ENCODE data around the gene ACE. TPM values are rescaled to one million over a fixed set of nuclear protein-coding genes. Genes with fewer than 3 reads are reported as not detected.
A peak's percentile ranks its signal among the peaks of the same experiment; 100 is the strongest.

ACE gene
- total RNA-seq, 3 donors from 2014 or later (not counting 1 experiment from before 2014, with no cell fraction given), result 0.86 to 1.2 (median 1.0) TPM

DNA sequence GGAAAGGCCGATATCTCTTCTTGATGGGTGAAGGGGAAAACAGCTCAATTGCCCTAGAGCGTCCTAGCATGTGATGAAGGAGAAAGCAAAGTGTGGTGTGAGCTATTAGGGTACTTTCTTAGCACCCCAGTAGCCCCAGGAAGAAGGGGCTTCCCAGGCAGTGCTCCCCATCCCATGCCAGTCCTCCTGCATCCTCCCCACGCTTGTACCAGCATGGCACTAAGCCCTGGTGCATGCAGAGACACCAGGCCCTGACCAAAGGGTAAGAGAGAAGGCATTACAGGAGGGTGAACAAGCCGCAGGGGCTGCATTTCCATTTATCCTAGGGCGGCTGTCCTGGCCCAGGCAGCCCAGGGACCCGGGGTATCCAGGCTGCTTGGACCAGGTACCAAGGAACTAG is 33.8 kb upstream of the ACE start:
- Mint-ChIP-seq H3K27me3 (ENCODE audit: low read depth in 2 of 2) (peaks cover 0 to 3% of the 10 kb centered on the region in 2 donors), H3K9me3 (no peaks in the 10 kb centered on the region), H3K4me1 (peaks cover 19 to 47% of the 10 kb centered on the region in 2 donors), H3K36me3 (no peaks in the 10 kb centered on the region), H3K4me3 (no peak overlapping the region), H3K27ac (peak overlapping the region; percentile 6 to 70)
- Histone ChIP-seq H3K9me3 (ENCODE audit: control insufficient read depth, insufficient read depth, low read length) (no peaks in the 10 kb centered on the region), H3K36me3 (ENCODE audit: control insufficient read depth, insufficient read depth, low read length) (no peaks in the 10 kb centered on the region), H3K4me1 (ENCODE audit: control insufficient read depth, insufficient read depth, low read length) (peaks cover 58% of the 10 kb centered on the region), H3K4me3 (ENCODE audit: low read length) (no peak overlapping the region), H3K27me3 (ENCODE audit: control insufficient read depth, insufficient read depth, low read length) (no peaks in the 10 kb centered on the region), H3K27ac (ENCODE audit: low read length) (no peak overlapping the region)
- no peak for ATAC-seq
- WGBS (ENCODE audit: insufficient coverage), result 93% methylated on average over 6 of the region's 6 CpGs
- intact Hi-C loops (cut with micrococcal nuclease), result no loop called here
- TF ChIP-seq, protein P1, sequence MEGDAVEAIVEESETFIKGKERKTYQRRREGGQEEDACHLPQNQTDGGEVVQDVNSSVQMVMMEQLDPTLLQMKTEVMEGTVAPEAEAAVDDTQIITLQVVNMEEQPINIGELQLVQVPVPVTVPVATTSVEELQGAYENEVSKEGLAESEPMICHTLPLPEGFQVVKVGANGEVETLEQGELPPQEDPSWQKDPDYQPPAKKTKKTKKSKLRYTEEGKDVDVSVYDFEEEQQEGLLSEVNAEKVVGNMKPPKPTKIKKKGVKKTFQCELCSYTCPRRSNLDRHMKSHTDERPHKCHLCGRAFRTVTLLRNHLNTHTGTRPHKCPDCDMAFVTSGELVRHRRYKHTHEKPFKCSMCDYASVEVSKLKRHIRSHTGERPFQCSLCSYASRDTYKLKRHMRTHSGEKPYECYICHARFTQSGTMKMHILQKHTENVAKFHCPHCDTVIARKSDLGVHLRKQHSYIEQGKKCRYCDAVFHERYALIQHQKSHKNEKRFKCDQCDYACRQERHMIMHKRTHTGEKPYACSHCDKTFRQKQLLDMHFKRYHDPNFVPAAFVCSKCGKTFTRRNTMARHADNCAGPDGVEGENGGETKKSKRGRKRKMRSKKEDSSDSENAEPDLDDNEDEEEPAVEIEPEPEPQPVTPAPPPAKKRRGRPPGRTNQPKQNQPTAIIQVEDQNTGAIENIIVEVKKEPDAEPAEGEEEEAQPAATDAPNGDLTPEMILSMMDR (IDR thresholded peaks at IDR 0.05), result no peak
- DNase-seq, result no peak

DNA sequence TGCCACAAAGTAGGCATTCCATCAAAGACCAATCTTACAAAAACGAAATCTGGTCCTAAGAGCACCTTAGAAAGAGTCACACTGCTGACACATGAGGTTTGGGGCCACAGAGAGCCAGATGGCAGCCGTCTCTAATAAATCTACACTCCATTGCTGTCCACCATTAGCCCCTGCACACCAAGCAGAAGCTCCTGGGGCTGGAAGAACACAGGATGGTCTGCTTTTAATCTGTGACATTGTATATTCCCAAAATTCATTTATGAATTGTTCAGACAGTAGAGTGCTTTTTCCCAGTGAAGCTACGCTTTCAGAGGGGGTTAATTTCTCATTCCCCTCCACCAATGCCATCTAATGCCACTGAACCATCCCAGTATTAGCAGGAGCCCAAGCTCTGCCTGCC is 32.4 kb upstream of the ACE start:
- no peaks in the 10 kb centered on the region for H3K9me3 Mint-ChIP-seq
- DNase-seq, result no peak
- no peak for ATAC-seq
- TF ChIP-seq, protein P1 (IDR thresholded peaks at IDR 0.05), result no peak
- H3K27ac ChIP-seq (ENCODE audit: low read length), result no peak overlapping the region
- H3K4me3 ChIP-seq (ENCODE audit: low read length), result no peak overlapping the region
- H3K36me3 ChIP-seq (ENCODE audit: control insufficient read depth, insufficient read depth, low read length), result no peaks in the 10 kb centered on the region
- peaks cover 18 to 36% of the 10 kb centered on the region in 2 donors for H3K4me1 Mint-ChIP-seq
- H3K27ac Mint-ChIP-seq, result peak overlapping the region; percentile 67 to 93
- no peaks in the 10 kb centered on the region for H3K9me3 ChIP-seq (ENCODE audit: control insufficient read depth, insufficient read depth, low read length)
- WGBS (ENCODE audit: insufficient coverage), result 88% methylated on average over 2 of the region's 3 CpGs
- H3K27me3 Mint-ChIP-seq (ENCODE audit: low read depth in 2 of 2), result peaks cover 0 to 3% of the 10 kb centered on the region in 2 donors
- H3K36me3 Mint-ChIP-seq, result no peaks in the 10 kb centered on the region
- peaks cover 45% of the 10 kb centered on the region for H3K4me1 ChIP-seq (ENCODE audit: control insufficient read depth, insufficient read depth, low read length)
- intact Hi-C loops (cut with micrococcal nuclease), result no loop called here
- no peaks in the 10 kb centered on the region for H3K27me3 ChIP-seq (ENCODE audit: control insufficient read depth, insufficient read depth, low read length)
- H3K4me3 Mint-ChIP-seq, result peak overlapping the region; percentile 89

DNA sequence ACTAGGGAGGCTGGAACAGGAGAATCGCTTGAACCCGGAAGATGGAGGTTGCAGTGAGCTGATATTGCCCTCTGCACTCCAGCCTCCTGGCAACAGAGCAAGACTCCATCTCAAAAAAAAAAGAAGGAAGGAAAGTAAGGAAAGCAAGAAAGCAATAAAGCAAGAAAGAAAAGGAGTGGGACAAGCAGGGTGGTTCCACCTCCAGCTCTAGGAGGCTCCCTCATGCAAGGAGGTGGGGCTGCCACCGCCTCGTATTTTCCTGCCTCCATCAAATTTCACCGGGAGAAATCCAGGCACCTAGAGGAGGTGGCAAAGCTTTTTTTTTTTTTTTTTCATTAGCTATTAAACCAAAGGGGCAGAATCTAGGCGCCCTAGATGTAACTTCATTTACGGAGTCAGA is 31.8 kb upstream of the ACE start:
- Histone ChIP-seq H3K4me1 (ENCODE audit: control insufficient read depth, insufficient read depth, low read length) (peaks cover 39% of the 10 kb centered on the region), H3K27me3 (ENCODE audit: control insufficient read depth, insufficient read depth, low read length) (no peaks in the 10 kb centered on the region), H3K4me3 (ENCODE audit: low read length) (no peak overlapping the region), H3K27ac (ENCODE audit: low read length) (peak overlapping the region; percentile 90), H3K36me3 (ENCODE audit: control insufficient read depth, insufficient read depth, low read length) (no peaks in the 10 kb centered on the region), H3K9me3 (ENCODE audit: control insufficient read depth, insufficient read depth, low read length) (no peaks in the 10 kb centered on the region)
- no peaks in the 10 kb centered on the region for H3K36me3 Mint-ChIP-seq
- intact Hi-C loops (cut with micrococcal nuclease), result no loop called here
- peaks cover 12 to 30% of the 10 kb centered on the region in 2 donors for H3K4me1 Mint-ChIP-seq
- no peak for DNase-seq
- no peaks in the 10 kb centered on the region for H3K9me3 Mint-ChIP-seq
- no peak for ATAC-seq
- TF ChIP-seq, protein P1 (IDR thresholded peaks at IDR 0.05), result no peak
- 86% methylated on average over 7 of the region's 7 CpGs for WGBS (ENCODE audit: insufficient coverage)
- H3K4me3 Mint-ChIP-seq, result peak overlapping the region; percentile 89
- H3K27ac Mint-ChIP-seq, result peak overlapping the region; percentile 67 to 93
- H3K27me3 Mint-ChIP-seq (ENCODE audit: low read depth in 2 of 2), result peaks cover 0 to 4% of the 10 kb centered on the region in 2 donors

DNA sequence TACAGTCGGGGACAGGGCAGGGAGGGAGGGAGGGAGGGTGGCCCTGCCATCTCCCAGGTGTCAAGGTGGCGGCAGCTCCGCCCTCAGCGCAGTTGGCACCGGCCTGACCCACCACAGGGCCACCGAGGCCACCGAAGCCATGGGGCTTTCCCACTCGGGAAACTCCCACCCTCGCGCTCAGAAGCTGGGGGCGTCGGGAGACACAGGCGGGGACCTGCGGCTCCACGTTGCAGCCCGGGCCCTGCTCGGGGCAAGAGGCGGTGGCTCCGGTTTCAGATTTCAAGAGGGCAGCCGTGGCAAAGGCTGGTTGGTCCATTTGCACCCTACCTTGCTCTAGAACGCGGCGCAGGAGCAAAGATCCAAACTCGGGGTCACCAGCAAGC is 31.3 kb upstream of the ACE start:
- H3K4me3 Mint-ChIP-seq, result peak overlapping the region; percentile 89
- DNase-seq (peak; percentile 71 to 91), ATAC-seq (peak; percentile 80 to 82 (median 81))
- Histone ChIP-seq H3K4me1 (ENCODE audit: control insufficient read depth, insufficient read depth, low read length) (peaks cover 37% of the 10 kb centered on the region), H3K4me3 (ENCODE audit: low read length) (peak overlapping the region; percentile 53), H3K27ac (ENCODE audit: low read length) (peak overlapping the region; percentile 90), H3K27me3 (ENCODE audit: control insufficient read depth, insufficient read depth, low read length) (no peaks in the 10 kb centered on the region), H3K9me3 (ENCODE audit: control insufficient read depth, insufficient read depth, low read length) (no peaks in the 10 kb centered on the region), H3K36me3 (ENCODE audit: control insufficient read depth, insufficient read depth, low read length) (no peaks in the 10 kb centered on the region)
- WGBS (ENCODE audit: insufficient coverage), result 3% methylated on average over 24 of the region's 24 CpGs
- TF ChIP-seq, protein P1 (IDR thresholded peaks at IDR 0.05), result no peak
- H3K9me3 Mint-ChIP-seq, result no peaks in the 10 kb centered on the region
- H3K27me3 Mint-ChIP-seq (ENCODE audit: low read depth in 2 of 2), result peaks cover 0 to 5% of the 10 kb centered on the region in 2 donors
- intact Hi-C loops (cut with micrococcal nuclease), result no loop called here
- H3K27ac Mint-ChIP-seq, result peak overlapping the region; percentile 67 to 93
- no peaks in the 10 kb centered on the region for H3K36me3 Mint-ChIP-seq
- peaks cover 7 to 25% of the 10 kb centered on the region in 2 donors for H3K4me1 Mint-ChIP-seq

Measured in natural killer cell (primary cell).